ENCODE measurements around the gene CYP46A1.
"Not testable (repeated sequence)": the region's sequence is repeated elsewhere in the genome, so short reads cannot be mapped to it uniquely, and the experiment has no call there.

The CYP46A1 gene

DNA sequence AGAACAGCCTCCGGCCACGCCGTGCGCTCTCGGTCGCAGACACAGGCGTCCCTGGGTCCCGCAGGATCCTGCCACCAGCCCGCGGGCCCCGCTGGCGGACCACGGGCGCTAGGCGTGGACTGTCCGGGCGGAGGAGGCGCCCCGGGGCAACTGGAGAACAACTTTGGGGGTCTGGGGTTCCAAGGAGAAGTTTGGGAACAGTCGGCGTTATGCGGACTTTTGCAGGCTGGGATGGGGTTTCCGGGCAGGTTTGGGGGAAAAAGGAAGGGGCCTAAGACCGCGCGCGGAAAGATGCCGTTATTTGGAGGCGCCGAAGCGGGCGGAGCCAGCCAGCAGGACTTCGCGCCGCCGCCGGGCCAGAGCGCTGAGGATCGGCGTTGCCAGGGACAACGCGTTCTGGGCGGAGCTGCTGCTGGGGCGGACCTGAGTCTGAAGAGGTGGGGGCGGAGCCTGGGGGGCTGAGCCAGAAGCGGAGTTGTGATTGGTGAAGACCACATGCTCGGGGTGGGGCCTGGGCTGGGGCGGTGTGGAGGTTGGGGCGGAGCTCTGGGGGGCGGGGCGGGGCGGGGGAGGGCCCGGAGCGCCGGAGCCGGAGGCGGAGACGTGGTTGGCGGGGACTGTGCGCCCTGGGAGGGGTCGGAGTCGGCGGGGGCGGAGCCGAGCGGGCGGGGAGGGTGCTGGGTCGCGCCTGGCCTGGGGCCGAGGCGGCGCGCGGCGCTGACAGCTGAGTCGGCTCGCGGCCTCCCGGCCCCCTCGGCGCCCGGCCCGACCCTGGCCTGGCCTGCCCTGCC, at the start of gene CYP46A1:
TSS of gene CYP46A1 (plus strand) at position 680 of the 791 bp plus-strand sequence. CDS start 120 bp downstream, outside the sequence.
- FAIRE-seq, result peak; percentile 95

DNA sequence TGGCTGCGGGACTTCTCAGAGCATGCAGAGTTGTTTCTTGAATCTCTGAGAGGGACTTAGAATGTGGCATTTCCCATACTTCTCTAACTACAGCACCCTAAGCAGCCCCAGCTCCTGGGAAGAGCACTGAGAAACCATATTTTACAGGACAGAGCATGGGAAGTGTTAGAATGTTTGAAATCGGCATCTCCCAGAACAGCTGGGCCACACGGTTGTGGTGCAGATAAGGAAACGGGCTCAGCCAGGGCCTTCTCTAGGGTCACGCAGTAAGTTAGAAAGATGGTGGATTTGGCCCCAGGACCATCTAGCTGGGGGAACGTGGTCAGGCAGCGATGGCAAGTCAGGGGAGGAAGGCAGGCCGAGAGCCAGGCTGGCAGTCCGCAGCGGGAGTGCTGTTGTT, 49.7 kb upstream of the CYP46A1 start:
- FAIRE-seq, result no peak

- no peak for FAIRE-seq
Measured at GRCh38 chr14:99635116-99635515, 49.0 kb upstream of the CYP46A1 start.

DNA sequence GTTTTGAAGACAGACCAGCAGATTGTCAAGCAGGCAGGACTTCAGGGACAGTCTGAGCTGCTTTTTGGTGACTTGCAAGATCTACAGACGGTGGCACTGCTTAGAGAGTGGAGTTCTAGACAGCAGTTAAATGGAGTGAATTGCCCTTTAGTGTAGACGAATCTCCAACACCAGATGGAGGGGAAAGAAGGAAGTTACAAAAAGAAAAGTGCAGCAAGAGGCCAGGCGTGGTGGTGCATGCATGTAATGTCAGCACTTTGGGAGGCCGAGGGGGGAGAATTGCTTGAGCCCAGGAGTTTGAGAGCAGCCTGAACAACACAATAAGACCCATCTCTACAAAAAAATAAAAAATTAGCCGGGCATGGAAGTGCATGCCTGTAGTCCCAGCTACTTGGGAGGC, 47.6 kb upstream of the CYP46A1 start:
- no peak for FAIRE-seq

- no peak for FAIRE-seq
Measured at GRCh38 chr14:99637624-99638023, 46.5 kb upstream of the CYP46A1 start.

- not testable (repeated sequence) for FAIRE-seq
Measured at GRCh38 chr14:99642771-99643170, 41.3 kb upstream of the CYP46A1 start.

DNA sequence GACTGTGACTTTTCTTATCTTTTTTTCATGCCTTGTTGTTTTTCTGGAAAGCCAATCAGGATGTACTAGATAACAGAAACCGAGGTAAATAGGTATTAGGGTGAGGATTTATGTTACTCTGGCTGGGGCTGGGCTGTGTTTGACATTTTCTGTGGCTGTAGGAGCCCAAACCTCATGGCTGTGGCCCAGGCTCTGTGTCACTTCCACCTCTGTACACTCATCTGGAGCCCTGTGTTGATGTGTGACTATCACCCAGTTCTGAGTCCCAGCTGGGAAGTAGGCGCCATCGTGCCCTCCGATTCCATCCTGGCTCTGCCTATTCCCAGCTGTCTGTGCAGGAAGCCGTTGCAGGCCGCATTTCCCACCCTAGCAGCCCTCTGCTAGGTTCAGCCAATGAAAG, 40.8 kb upstream of the CYP46A1 start:
- no peak for FAIRE-seq

DNA sequence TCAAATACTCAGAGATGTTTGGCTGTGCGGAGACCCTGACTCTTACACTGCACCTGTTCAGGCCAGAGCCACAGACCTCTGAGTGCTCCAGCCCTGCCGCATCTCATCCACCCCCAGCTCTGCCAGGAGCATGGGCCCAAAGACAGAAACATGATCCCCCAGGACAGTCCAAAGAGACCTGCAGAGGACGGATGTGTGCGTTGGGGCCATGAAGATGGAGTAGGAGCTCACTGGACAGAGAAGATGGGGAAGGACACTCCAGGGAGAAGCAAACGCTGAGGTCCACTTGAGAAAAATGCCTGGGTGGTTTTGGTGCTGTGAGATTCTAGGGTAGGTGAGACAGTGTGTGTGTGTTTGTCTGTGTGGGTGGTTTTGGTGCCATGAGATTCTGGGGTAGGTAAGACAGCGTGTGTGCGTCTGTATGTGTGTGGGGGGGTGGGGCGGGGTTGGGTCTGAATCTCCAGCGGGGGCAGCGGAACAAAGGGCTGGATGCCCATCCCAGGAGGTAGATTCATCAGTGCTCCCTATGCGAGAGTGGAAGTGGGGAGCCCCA, 40.0 kb upstream of the CYP46A1 start:
- no peak for FAIRE-seq

DNA sequence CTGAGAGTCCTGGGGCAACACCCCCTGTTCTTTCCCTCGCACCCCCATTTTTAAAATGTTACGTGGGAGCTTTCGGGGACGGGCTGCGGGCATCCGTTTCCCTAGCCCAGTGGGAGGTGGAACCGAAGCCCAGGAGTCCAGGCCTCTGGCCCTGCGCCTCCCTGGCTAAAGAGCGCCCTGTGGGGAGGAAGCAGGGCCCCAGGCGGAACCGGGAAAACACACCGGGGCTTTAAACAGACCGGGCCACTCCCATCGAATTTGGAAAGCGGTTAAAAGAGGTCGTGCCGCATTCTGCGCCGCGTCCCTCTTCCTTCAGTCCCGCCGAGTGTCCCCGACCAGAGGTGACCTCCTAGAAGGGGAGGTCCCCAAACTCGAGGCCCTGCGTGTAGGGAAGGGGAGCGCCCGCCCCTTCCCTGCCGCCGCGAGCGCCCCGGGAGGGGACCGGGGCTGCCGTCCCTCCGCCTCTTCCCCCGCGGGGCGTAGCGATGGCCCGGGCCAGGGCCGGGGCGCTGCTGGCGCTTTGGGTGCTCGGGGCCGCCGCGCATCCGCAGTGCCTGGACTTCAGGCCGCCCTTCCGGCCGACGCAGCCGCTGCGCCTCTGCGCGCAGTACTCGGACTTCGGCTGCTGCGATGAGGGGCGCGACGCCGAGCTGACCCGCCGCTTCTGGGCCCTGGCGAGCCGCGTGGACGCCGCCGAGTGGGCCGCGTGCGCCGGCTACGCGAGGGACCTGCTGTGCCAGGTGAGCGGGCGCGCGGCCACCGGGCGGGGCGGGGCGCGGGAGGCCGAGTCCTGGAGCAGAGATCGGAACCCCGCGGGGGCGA, 39.2 kb upstream of the CYP46A1 start, which contains the start of gene HHIPL1:
TSS of gene HHIPL1 (plus strand) at position 407 of the 822 bp plus-strand sequence. CDS start at position 486, 79 bp downstream.
- FAIRE-seq, result no peak

GRCh38 chr14:99645545-99646505, 38.3 kb upstream of the CYP46A1 start:
- no peak for FAIRE-seq

GRCh38 chr14:99647411-99647810, 36.7 kb upstream of the CYP46A1 start:
- no peak for FAIRE-seq

DNA sequence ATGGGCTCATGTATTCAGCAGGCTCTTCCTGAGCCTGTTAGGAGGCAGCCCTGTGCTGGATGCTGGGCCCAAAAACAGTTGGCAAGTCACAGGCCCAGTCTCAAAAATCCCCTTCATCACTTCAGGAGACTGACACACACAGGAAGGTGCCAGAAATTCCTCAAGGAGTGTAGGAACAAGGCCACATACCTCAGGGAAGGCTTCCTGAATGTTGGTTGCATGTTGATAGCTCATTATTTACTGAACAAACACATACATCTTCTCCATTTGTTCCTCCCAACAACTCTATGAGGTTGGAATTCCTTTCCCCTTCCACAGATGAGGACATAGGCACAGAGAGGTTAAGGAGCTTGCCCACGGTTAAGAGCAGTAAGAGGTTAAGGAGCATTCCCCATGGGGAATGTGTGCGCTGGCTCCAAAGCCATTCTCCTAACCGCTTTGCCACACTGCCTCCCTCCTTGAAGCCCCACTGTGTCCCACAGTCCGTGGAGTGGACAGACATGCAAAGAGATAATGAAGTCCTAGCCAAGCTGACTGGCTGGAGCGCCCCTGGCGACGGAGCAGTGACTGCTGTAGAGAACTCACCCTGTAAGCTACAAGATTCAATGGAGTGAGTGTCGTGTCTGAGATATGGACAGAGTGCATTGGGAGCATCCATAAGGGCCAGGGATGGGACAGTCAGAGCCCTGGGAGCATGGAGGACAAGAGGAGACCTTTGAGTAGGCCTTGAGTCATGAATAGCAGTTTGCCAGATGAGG, 35.9 kb upstream of the CYP46A1 start:
- no peak for FAIRE-seq

- no peak for FAIRE-seq
Measured at GRCh38 chr14:99649219-99649618, 34.9 kb upstream of the CYP46A1 start.

- no peak for FAIRE-seq
Measured at GRCh38 chr14:99649643-99650042, 34.5 kb upstream of the CYP46A1 start.

GRCh38 chr14:99650189-99650588, 33.9 kb upstream of the CYP46A1 start:
- no peak for FAIRE-seq

- no peak for FAIRE-seq
Measured at GRCh38 chr14:99651953-99652746, 31.9 kb upstream of the CYP46A1 start.

- FAIRE-seq, result no peak
Measured at GRCh38 chr14:99654235-99654985, 29.7 kb upstream of the CYP46A1 start.

GRCh38 chr14:99655521-99655920, 28.6 kb upstream of the CYP46A1 start:
- FAIRE-seq, result no peak

DNA sequence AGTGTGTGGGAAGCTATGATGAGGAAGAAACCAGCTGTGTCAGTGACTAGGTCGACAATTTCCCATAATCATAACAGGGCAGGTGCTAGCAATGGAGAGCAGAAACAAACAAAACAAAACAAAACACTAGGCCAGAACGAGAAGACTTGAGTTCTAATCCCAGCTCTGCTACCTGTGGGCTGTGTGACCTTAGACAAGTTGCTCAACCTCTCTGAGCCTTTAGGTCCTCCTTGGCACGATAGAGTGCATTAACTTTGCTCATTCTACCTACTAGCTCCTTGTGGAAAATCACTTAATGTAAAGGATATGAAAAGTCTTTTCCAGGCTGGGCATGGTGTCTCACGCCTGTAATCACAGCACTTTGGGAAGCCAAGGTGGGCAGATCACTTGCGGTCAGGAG, 27.9 kb upstream of the CYP46A1 start:
- FAIRE-seq, result no peak

DNA sequence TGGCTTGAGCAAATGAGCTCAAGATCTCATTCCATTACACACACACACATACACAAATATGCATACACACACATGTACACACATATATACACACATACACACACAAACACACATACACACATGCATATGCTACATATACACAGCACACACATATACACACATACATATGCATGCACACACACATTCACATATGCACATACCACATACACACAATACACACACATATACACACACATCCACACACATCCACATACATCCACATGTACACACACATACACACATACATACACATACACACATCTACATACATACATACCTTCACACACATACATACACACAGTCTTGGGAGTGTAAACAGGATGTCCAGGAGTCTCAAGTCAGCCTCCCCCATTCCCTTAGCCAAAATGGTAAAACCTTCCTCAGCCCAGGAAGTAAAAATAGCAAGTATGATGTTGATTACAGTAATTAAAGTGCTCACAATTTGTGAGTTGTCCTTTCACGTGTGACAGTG, 26.4 kb upstream of the CYP46A1 start:
- no peak for FAIRE-seq
